ENCODE data around the gene TMEM106C. TPM values are rescaled to one million over a fixed set of nuclear protein-coding genes. Genes with fewer than 3 reads are reported as not detected.

TMEM106C gene
- total and polyA plus RNA-seq, 2 of the 13 experiments (the other 11 are each of a cell fraction or from before 2014, with no cell fraction given) = 132 to 192 TPM

DNA sequence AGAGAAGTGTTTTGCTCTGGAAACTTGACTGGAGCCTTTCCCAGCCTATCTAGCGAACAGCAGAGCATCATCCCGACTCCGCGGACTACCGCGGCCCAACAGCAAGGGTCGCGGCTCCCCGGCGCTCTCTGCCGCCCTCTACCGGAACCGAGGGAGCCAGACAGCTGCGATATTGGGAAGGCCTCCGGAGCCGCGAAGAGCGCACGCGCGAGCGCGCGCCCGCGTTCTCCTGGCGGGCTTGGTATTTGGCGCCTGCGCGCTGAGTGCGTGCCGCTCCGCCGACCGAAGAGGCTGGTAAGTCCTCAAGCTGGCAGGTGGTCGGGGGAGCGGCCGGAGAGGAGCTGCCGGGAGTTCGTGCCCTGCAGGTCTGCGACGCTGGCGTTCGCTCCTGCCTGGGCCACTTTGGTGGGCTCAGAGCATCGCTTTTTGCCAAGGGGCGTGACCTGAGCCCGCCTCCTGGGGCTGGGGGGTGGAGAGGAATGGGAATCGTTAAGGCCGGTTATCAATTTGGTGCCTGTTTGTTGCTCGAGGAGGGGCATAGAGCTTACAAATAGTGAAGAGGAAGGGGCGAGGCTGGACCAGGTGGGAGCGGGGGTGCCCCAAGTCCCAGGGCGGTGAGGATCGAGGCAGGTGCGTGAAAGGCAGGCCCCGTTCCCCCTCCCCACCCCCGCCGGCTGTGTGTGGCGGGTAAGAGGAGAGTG lies at the start of gene TMEM106C (continued):
- no peak for TF ChIP-seq ELF1 (CRISPR knock-in tag; IDR thresholded peaks at IDR 0.05)
- no peak for TF ChIP-seq SMYD3 (CRISPR knock-in tag; IDR thresholded peaks at IDR 0.05)
- peak; percentile 76; the same call in 1 of the 2 replicates for TF ChIP-seq NFKB2 (CRISPR knock-in tag; IDR thresholded peaks at IDR 0.05; ENCODE audit: borderline replicate concordance)
- peak; percentile 60 for TF ChIP-seq YY1 (IDR thresholded peaks at IDR 0.05; ENCODE audit: insufficient read depth, insufficient replicate concordance, low read depth, low read length)
- TF ChIP-seq RARA (CRISPR knock-in tag; IDR thresholded peaks at IDR 0.05) = no peak
- 0 out of 2 replicates have a peak, but pooled peaks have one; percentile 41 for TF ChIP-seq ZNF256 (CRISPR knock-in tag; conservative IDR thresholded peaks at IDR 0.05)
- no peak for TF ChIP-seq ZNF703 (CRISPR knock-in tag; IDR thresholded peaks at IDR 0.05; ENCODE audit: borderline replicate concordance)
- peak; percentile 53; the same call in 1 of the 2 replicates for TF ChIP-seq SP4 (CRISPR knock-in tag; IDR thresholded peaks at IDR 0.05)
- no peak for TF ChIP-seq CBX1 (IDR thresholded peaks at IDR 0.05; ENCODE audit: low read depth)
- peak; percentile 36; the same call in 1 of the 2 replicates for TF ChIP-seq NRL (CRISPR knock-in tag; IDR thresholded peaks at IDR 0.05; ENCODE audit: borderline replicate concordance)
- TF ChIP-seq, protein P1, sequence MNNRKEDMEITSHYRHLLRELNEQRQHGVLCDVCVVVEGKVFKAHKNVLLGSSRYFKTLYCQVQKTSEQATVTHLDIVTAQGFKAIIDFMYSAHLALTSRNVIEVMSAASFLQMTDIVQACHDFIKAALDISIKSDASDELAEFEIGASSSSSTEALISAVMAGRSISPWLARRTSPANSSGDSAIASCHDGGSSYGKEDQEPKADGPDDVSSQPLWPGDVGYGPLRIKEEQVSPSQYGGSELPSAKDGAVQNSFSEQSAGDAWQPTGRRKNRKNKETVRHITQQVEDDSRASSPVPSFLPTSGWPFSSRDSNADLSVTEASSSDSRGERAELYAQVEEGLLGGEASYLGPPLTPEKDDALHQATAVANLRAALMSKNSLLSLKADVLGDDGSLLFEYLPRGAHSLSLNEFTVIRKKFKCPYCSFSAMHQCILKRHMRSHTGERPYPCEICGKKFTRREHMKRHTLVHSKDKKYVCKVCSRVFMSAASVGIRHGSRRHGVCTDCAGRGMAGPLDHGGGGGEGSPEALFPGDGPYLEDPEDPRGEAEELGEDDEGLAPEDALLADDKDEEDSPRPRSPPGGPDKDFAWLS (CRISPR knock-in tag; IDR thresholded peaks at IDR 0.05; ENCODE audit: borderline replicate concordance) = no peak
- TF ChIP-seq AHR (CRISPR knock-in tag; IDR thresholded peaks at IDR 0.05) = no peak
- TF ChIP-seq ZNF383 (CRISPR knock-in tag; IDR thresholded peaks at IDR 0.05; ENCODE audit: borderline replicate concordance) = no peak
- no peak for TF ChIP-seq ZNF720 (CRISPR knock-in tag; IDR thresholded peaks at IDR 0.05)
- TF ChIP-seq SP1 (IDR thresholded peaks at IDR 0.05) = no peak
- TF ChIP-seq SP1 (CRISPR knock-in tag; IDR thresholded peaks at IDR 0.05) = no peak
- peak; percentile 91 for TF ChIP-seq ZNF883 (CRISPR knock-in tag; IDR thresholded peaks at IDR 0.05; ENCODE audit: not compliant biosample characterization)
- no peak for TF ChIP-seq ZNF296 (CRISPR knock-in tag; conservative IDR thresholded peaks at IDR 0.05)
- peak; percentile 29; the same call in 1 of the 2 replicates for TF ChIP-seq NCOA1 (CRISPR knock-in tag; IDR thresholded peaks at IDR 0.05)
- TF ChIP-seq ZNF260 (CRISPR knock-in tag; IDR thresholded peaks at IDR 0.05; ENCODE audit: borderline replicate concordance, low read depth) = no peak
- TF ChIP-seq, protein P2, sequence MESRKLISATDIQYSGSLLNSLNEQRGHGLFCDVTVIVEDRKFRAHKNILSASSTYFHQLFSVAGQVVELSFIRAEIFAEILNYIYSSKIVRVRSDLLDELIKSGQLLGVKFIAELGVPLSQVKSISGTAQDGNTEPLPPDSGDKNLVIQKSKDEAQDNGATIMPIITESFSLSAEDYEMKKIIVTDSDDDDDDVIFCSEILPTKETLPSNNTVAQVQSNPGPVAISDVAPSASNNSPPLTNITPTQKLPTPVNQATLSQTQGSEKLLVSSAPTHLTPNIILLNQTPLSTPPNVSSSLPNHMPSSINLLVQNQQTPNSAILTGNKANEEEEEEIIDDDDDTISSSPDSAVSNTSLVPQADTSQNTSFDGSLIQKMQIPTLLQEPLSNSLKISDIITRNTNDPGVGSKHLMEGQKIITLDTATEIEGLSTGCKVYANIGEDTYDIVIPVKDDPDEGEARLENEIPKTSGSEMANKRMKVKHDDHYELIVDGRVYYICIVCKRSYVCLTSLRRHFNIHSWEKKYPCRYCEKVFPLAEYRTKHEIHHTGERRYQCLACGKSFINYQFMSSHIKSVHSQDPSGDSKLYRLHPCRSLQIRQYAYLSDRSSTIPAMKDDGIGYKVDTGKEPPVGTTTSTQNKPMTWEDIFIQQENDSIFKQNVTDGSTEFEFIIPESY (CRISPR knock-in tag; IDR thresholded peaks at IDR 0.05) = no peak
- TF ChIP-seq, protein P3, sequence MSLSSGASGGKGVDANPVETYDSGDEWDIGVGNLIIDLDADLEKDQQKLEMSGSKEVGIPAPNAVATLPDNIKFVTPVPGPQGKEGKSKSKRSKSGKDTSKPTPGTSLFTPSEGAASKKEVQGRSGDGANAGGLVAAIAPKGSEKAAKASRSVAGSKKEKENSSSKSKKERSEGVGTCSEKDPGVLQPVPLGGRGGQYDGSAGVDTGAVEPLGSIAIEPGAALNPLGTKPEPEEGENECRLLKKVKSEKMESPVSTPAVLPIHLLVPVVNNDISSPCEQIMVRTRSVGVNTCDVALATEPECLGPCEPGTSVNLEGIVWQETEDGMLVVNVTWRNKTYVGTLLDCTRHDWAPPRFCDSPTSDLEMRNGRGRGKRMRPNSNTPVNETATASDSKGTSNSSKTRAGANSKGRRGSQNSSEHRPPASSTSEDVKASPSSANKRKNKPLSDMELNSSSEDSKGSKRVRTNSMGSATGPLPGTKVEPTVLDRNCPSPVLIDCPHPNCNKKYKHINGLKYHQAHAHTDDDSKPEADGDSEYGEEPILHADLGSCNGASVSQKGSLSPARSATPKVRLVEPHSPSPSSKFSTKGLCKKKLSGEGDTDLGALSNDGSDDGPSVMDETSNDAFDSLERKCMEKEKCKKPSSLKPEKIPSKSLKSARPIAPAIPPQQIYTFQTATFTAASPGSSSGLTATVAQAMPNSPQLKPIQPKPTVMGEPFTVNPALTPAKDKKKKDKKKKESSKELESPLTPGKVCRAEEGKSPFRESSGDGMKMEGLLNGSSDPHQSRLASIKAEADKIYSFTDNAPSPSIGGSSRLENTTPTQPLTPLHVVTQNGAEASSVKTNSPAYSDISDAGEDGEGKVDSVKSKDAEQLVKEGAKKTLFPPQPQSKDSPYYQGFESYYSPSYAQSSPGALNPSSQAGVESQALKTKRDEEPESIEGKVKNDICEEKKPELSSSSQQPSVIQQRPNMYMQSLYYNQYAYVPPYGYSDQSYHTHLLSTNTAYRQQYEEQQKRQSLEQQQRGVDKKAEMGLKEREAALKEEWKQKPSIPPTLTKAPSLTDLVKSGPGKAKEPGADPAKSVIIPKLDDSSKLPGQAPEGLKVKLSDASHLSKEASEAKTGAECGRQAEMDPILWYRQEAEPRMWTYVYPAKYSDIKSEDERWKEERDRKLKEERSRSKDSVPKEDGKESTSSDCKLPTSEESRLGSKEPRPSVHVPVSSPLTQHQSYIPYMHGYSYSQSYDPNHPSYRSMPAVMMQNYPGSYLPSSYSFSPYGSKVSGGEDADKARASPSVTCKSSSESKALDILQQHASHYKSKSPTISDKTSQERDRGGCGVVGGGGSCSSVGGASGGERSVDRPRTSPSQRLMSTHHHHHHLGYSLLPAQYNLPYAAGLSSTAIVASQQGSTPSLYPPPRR (CRISPR knock-in tag; IDR thresholded peaks at IDR 0.05; ENCODE audit: borderline replicate concordance) = 0 out of 2 replicates have a peak, but pooled peaks have one; percentile 17

All from HepG2 (cell line).